NCI-H1048 (cell line): ENCODE data around the gene NHERF1.

Experiments used
- DNase-seq: peaks from one replicate; lab custom pipeline; 2025; lab: John Stamatoyannopoulos, UW

The NHERF1 gene

DNA sequence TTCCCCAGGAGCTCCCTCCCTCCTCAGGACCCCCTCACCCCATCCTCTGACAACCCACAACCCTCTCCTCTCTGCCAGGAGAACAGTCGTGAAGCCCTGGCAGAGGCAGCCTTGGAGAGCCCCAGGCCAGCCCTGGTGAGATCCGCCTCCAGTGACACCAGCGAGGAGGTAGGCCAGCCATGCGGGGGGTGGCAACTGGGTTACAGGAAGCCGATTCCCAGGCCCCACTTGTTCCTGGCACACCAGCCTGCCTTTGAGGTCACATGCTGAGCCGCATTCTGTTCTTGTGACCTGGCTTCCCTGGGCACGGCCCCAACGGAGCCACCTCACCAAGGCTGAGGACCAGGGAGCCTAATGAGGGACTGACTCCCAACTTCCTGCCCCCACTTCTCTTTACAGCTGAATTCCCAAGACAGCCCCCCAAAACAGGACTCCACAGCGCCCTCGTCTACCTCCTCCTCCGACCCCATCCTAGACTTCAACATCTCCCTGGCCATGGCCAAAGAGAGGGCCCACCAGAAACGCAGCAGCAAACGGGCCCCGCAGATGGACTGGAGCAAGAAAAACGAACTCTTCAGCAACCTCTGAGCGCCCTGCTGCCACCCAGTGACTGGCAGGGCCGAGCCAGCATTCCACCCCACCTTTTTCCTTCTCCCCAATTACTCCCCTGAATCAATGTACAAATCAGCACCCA lies 19.8 kb downstream of the NHERF1 start:
- DNase-seq: no peak

DNA sequence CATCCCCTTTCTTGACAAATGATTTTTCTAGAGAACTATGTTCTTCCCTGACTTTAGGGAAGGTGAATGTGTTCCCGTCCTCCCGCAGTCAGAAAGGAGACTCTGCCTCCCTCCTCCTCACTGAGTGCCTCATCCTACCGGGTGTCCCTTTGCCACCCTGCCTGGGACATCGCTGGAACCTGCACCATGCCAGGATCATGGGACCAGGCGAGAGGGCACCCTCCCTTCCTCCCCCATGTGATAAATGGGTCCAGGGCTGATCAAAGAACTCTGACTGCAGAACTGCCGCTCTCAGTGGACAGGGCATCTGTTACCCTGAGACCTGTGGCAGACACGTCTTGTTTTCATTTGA lies 20.3 kb downstream of the NHERF1 start:
- no peak for DNase-seq

- no peak for DNase-seq
These were observed 20.9 kb downstream of the NHERF1 start for GRCh38 chr17:74769266-74769855.

DNA sequence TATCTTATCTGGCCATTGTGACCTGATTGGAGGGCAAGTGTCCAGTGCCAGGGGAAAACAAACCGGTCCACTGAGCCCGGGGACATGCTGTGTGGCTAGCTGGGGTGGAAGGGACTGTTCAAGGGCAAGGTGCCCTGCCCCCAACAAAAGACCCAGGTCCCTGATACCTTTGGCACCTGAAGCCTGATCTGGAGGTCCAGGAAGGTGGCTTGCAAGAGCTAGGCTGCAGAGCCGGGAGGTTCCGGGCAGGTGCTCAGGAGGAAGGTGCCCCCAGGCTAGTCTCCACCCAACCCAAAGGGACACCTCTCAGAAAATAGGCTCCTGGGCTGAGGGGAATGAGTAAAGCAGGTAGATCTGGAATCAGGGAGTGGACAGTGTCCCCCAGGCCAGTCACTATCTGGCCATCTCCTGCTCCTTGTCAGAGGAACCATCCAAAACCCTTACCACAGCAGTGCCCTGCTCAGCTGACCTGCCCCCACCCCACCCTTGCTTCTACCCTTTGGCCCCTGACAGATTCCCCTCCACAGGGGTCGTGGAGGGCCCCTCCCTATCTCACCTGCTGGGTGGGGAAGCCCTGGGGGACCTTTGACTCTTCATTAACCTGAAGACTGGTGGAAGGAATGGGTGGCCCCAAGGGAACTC lies 21.5 kb downstream of the NHERF1 start:
- no peak for DNase-seq

DNA sequence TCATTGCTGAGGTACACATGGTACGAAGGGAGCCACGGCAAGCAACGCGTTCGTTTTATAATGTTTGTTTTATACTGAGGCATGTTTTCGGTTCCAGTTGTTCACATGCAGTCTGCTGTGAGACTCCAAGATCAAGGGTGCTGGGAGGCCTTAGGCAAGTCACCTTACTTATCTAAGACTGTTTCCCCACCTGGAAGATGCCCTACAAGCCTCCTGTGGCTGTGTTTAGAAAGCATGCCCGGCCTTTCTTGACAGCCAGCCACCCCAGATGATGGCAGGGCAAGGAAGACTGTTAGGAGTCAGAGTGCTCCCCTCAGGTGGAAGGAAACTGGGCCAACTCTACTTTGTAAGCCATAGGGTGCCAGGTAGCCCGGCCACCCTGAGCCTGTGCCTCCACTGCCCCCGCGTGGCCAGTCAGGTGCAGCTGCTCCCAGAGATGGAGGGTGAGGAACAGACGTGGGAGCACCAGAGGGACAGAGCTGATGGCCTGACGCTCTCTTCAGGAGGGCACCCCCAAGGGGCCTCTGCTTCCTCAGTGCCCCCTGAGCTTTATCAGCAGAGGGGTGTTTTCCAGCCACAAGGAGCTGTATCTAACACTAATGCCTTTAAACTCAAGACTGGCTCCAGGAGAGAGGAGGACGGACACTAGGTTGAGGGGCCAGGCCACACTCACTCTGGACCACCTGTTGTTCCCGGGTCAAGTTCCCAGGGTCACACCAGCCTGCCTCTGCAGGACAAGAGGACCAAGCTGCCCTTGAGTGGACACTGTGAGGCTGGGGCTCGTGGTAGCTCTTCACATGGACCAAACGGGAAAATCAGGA lies 22.3 kb downstream of the NHERF1 start:
- DNase-seq: no peak

DNA sequence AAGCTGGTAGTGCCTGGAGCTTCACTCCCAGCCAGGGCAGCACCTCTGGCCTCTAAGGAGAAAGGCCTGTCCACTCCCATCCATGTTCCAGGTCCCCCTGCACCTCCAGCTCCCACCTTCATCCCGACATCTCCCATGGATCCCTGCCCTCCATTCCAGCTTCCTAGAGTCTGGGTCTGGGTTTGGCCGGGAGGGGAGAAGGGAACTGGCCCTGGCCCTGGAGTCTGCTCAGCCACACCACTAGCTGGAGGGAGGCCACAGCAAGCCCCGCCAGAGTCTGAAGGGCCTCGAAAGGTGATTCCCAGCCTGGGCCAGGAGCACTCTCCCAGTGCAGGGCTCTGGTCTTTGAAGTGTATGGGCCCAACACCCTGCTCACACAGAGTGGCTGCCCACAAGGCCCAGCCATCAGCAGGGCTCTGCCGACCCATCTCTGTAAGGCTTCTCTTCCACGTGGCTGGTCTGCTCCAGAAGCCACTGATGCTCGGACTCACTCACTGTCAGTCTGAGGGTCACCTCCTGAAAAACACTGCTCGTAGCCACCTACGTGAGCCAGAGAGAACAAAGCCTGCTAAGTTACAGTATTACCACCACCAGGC lies 23.0 kb downstream of the NHERF1 start:
- DNase-seq: no peak

DNA sequence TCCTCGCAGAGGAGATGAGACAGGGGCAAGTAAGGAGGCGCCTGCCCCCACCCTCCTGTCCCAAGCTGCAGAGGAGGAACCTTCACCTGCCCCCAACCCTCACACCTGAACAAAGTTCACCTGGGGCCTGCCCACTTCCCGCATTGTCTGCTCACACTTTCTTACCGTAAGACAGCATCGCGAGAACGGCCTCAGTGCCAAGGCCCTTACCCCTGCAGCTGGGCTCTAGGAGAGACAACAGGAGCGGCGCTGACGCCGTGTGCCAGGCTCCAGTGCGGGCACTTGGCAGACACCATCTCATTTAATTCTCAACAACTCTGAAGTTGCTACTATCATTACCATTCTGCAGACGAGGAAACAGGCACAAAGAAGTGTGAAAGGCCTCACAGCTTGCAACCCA lies 23.6 kb downstream of the NHERF1 start:
- DNase-seq: no peak

- no peak for DNase-seq
These were observed 25.0 kb downstream of the NHERF1 start for GRCh38 chr17:74773414-74773813.

DNA sequence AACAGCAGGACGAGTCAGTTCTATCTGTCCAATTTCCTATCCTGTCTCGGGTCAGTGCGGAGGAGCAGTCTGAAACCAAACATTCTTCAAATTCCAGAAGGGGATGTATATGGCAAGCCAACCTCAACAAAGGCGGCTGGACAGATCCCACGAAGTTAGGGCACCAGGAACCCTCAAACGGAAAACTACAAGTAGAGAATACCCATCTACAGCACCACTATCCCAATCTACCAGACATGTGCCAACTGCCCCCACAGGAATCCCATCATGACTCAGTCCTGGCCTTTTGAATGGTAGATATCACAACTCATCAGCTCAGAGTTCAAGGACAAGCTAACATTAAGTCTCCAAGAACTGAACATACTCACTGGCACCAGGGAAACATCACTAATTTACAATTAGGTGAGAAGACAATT lies 25.5 kb downstream of the NHERF1 start:
- no peak for DNase-seq

- DNase-seq: no peak
These were observed 27.1 kb downstream of the NHERF1 start for GRCh38 chr17:74775409-74776043.

DNA sequence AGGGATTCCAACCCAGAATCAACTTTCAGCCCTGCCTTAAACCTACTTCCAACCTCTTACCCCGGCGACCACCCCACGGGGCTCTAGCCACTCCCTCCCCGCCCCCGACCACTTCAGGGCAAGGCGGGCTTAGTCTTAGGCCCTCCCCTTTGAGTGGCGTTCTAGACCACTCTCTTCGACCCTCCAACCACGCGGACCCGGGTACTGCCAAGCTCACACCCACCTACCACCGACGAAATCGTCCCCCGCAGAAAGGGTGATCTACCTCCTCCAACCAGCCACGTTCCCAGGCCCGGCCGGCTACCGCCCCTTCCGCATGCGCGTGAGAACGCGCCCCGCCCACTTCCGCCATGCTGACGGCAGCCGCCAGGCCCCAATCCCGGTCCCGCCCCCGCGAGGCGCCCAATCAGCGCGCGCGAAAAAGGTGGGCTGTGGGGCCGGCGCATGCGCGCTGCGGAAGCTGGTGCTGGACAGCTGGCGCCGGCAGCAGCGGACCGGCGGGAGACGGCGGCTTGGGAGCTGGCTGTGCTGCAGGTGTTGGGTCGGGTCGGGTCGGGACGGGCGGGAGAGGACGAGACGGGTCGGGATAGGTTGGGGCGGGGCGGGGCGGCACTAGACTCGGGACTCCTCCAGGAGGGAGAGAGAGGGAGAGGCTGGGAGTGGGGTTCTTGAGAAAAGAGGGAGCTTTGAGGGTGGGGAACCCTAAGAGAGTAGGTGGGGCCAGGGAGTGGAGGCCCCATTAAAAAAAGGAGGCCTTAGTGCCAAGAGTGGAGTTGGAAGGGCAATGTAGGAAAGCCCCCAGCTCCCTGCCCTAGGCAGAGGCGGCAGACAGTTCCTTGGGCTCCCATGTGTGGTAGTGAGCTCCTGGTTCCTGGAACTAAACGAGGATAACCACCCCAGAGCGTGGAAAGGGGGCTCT lies 27.9 kb downstream of the NHERF1 start, which contains the start of gene NAT9:
Gene NAT9, minus strand, starts transcription at position 302 of the 919 bp plus-strand sequence. CDS start 647 bp downstream, outside the sequence.
- DNase-seq: peak; percentile 93

- no peak for DNase-seq
These were observed 28.6 kb downstream of the NHERF1 start for GRCh38 chr17:74776990-74777389.

- no peak for DNase-seq
These were observed 29.6 kb downstream of the NHERF1 start for GRCh38 chr17:74777901-74778515.

- no peak for DNase-seq
These were observed 30.5 kb downstream of the NHERF1 start for GRCh38 chr17:74778960-74779359.

DNA sequence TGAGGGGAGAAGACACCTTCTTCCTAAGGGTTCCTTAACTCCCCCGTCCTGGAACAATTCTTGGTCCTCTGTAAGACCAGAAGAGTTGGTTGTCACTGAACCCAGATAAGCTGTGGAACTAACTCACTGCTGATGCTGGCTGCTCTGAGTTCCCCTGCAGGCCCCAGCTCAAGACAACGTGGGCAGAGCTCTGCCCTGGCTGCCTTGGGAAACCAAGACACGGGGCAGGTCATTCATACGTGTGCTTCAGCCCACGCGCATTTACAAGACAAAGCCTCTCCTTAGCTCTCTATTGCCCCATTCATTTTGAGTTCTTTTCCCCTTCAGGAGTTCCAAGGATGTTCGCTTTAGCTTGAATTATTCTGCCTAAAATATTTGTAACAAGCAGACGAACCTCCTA lies 31.1 kb downstream of the NHERF1 start:
- DNase-seq: no peak

DNA sequence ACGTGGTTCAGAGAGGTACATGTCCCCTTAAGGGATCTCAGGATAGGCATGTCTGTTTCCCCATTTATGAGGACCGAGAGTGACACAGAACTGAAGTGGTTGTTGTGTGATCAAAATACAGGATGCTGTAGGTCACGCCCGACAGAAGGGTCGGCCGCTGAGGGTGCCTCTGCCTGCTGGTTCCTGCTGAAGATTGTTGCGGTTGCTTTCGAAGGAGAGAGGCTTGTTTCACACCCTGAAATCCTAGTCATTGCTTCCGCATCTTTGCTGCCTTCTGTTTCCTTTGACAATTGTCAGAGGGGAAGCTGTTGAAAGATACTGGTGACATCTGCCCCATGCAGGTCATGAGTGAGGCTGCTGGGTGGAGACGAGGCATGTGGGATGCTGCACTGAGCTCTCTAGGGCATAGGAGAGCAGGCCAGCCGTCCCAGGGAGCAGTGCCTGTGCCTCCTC lies 31.5 kb downstream of the NHERF1 start:
- no peak for DNase-seq

GRCh38 chr17:74780443-74781238 lies 32.2 kb downstream of the NHERF1 start:
- DNase-seq: no peak

DNA sequence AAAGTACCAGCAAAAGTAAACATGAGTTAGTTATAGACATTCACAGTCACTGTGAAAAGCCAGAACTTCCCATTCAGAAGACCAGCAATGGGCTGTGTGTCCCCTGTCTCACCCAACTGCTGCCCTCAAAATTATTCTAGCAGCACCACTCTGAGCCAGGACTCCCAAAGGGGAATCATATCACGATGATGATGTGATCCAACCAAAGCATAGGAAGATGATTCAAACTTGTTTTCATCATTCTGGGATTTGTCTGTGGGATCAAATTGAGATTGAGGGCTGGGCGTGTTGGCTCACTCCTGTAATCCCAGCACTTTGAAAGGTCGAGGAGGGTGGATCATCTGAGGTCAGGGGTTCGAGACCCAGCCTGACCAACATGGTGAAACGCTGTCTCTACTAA lies 34.1 kb downstream of the NHERF1 start:
- DNase-seq: no peak

DNA sequence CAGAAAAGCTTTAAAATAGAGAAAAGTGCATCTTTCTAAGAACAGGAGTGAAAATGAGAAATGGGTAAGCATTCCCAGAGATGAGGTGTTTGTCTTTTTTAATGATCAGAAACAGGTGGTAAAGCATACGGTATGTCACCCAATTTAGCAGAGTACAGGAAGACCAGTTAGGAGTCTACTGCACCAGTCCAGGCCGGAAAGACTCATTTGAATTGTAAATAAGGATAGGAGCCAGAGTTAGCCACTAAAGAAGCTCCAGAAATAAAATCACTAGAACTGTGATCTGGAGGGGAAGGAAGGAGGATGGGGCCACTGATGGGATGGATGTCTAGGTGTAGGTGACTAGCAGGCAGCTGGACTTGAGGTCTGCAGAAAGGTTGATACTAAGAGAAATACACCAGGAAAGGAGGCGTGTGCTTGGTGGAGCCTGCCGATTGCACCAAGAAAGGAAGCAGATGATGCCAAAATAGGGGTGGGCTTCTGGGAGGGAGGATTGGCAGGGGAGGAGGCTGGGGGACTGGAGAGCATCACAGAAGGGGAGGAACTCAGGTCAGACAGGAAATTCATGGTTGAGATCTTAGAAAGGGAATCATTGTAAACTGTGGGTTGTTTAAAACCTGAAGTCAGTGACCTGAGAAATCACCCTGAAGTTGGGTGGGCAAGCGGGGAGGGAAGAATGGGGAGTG lies 35.8 kb downstream of the NHERF1 start:
- DNase-seq: no peak
